ENCODE data around the gene MYBBP1A. TPM values are rescaled to one million over a fixed set of nuclear protein-coding genes. Genes with fewer than 3 reads are reported as not detected.

MYBBP1A gene
- total RNA-seq, 1 experiment from 2014 or later, result 177 TPM

GRCh38 chr17:4512156-4513112, 42.8 kb downstream of the MYBBP1A start:
- no TSS peak for BruUV-seq (replicated peaks)
- ChIA-PET CTCF (no interaction called here), POLR2A (ENCODE audit: low non-redundant PET) (no interaction called here)
- Histone ChIP-seq H3K4me3 (ENCODE audit: low read depth, low read length, poor library complexity, severe bottlenecking) (no peak overlapping the region), H3K27ac (ENCODE audit: low read depth, low read length, poor library complexity, severe bottlenecking) (no peak overlapping the region), H3K27me3 (replicated peaks; ENCODE audit: insufficient read depth, low read depth, low read length, poor library complexity) (no peaks in the 10 kb centered on the region), H3K4me1 (ENCODE audit: insufficient read depth, low read length, poor library complexity, severe bottlenecking) (no peaks in the 10 kb centered on the region), H3K36me3 (ENCODE audit: insufficient read depth, low read length, poor library complexity, severe bottlenecking) (no peaks in the 10 kb centered on the region), H3K9me3 (ENCODE audit: low read depth, low read length, poor library complexity, severe bottlenecking) (no peaks in the 10 kb centered on the region)
- DNase-seq (ENCODE audit: low spot score), result no peak
- TF ChIP-seq CTCF (conservative IDR thresholded peaks at IDR 0.05; ENCODE audit: low read depth, low read length), result no peak
- intact Hi-C loops (cut with micrococcal nuclease; ENCODE audit: unreplicated experiment), result no loop called here

GRCh38 chr17:4511199-4511932, 43.8 kb downstream of the MYBBP1A start:
- Histone ChIP-seq H3K4me3 (ENCODE audit: low read depth, low read length, poor library complexity, severe bottlenecking) (no peak overlapping the region), H3K27ac (ENCODE audit: low read depth, low read length, poor library complexity, severe bottlenecking) (no peak overlapping the region), H3K27me3 (replicated peaks; ENCODE audit: insufficient read depth, low read depth, low read length, poor library complexity) (no peaks in the 10 kb centered on the region), H3K36me3 (ENCODE audit: insufficient read depth, low read length, poor library complexity, severe bottlenecking) (no peaks in the 10 kb centered on the region), H3K4me1 (ENCODE audit: insufficient read depth, low read length, poor library complexity, severe bottlenecking) (no peaks in the 10 kb centered on the region), H3K9me3 (ENCODE audit: low read depth, low read length, poor library complexity, severe bottlenecking) (no peaks in the 10 kb centered on the region)
- TF ChIP-seq EZH2 (IDR thresholded peaks at IDR 0.05; ENCODE audit: borderline replicate concordance, low read depth, low read length, poor library complexity, severe bottlenecking) (no peak), CTCF (conservative IDR thresholded peaks at IDR 0.05; ENCODE audit: low read depth, low read length) (no peak)
- CTCF ChIA-PET, result no interaction called here
- POLR2A ChIA-PET (ENCODE audit: low non-redundant PET), result no interaction called here
- intact Hi-C loops (cut with micrococcal nuclease; ENCODE audit: unreplicated experiment), result no loop called here
- no peak for DNase-seq (ENCODE audit: low spot score)
- BruUV-seq (replicated peaks), result no TSS peak

GRCh38 chr17:4510618-4510941, 44.6 kb downstream of the MYBBP1A start:
- Histone ChIP-seq H3K4me1 (ENCODE audit: insufficient read depth, low read length, poor library complexity, severe bottlenecking) (no peaks in the 10 kb centered on the region), H3K9me3 (ENCODE audit: low read depth, low read length, poor library complexity, severe bottlenecking) (no peaks in the 10 kb centered on the region), H3K36me3 (ENCODE audit: insufficient read depth, low read length, poor library complexity, severe bottlenecking) (no peaks in the 10 kb centered on the region), H3K27me3 (replicated peaks; ENCODE audit: insufficient read depth, low read depth, low read length, poor library complexity) (no peaks in the 10 kb centered on the region), H3K27ac (ENCODE audit: low read depth, low read length, poor library complexity, severe bottlenecking) (no peak overlapping the region), H3K4me3 (ENCODE audit: low read depth, low read length, poor library complexity, severe bottlenecking) (no peak overlapping the region)
- no TSS peak for BruUV-seq (replicated peaks)
- no peak for DNase-seq (ENCODE audit: low spot score)
- CTCF ChIA-PET, result no interaction called here
- no peak for TF ChIP-seq CTCF (conservative IDR thresholded peaks at IDR 0.05; ENCODE audit: low read depth, low read length)
- TF ChIP-seq EZH2 (IDR thresholded peaks at IDR 0.05; ENCODE audit: borderline replicate concordance, low read depth, low read length, poor library complexity, severe bottlenecking), result no peak
- POLR2A ChIA-PET (ENCODE audit: low non-redundant PET), result no interaction called here
- intact Hi-C loops (cut with micrococcal nuclease; ENCODE audit: unreplicated experiment), result no loop called here

Data from A673 (cell line).